A549 (cell line): ENCODE measurements around the gene ZNF212.

Source experiments
- CTCF ChIP-seq: fragments of >200 bp; sonication (Bioruptor Twin); formaldehyde crosslinking; IDR thresholded peaks from 3 replicates; pipeline ENCODE4 v1.5.1; 2016
- EP300 ChIP-seq, 2 experiments: fragments of >200 bp; sonication (Bioruptor Twin); formaldehyde crosslinking; IDR thresholded peaks; 2 replicates in 1 of 2; 3 replicates in 1 of 2; pipeline ENCODE4 v1.6.1; 2016 to 2017
- JUN ChIP-seq, 2 experiments: fragments of >200 bp; sonication (Bioruptor Twin); formaldehyde crosslinking; IDR thresholded peaks; 2 replicates in 1 of 2; 3 replicates in 1 of 2; pipeline ENCODE4 v1.6.1; 2016 to 2017
- MAX ChIP-seq: IDR thresholded peaks from 2 replicates; pipeline ENCODE4 v1.6.1; 2012
- MAZ ChIP-seq: fragments of 150-350 bp; IDR thresholded peaks from 2 replicates; pipeline ENCODE4 v1.6.1; 2014; ENCODE audit warnings: antibody characterized with exemption, low read depth, low read length, borderline replicate concordance
- MYC ChIP-seq: IDR thresholded peaks from 2 replicates; pipeline ENCODE4 v1.6.1; 2012; ENCODE audit warnings: mild to moderate bottlenecking, inconsistent platforms, low read length, improper control_type of control experiment, borderline replicate concordance
- RAD21 ChIP-seq, 2 experiments: fragments of >200 bp in 1 of 2; sonication (Bioruptor Twin) in 1 of 2; formaldehyde crosslinking in 1 of 2; IDR thresholded peaks in 1 of 2; conservative IDR thresholded peaks in 1 of 2; 2 replicates in 1 of 2; 3 replicates in 1 of 2; pipeline ENCODE4 v1.6.1; 2012 to 2018; ENCODE audit warnings: inconsistent platforms in 1 of 2
- REST ChIP-seq: fragments of 200-600 bp; sonication (generic); IDR thresholded peaks from 2 replicates; pipeline ENCODE4 v1.6.1; 2016; ENCODE audit warnings: antibody characterized with exemption, mild to moderate bottlenecking, moderate library complexity
- USF2 ChIP-seq: fragments of 450-650 bp; IDR thresholded peaks from 2 replicates; pipeline ENCODE4 v1.6.1; 2014; ENCODE audit warnings: antibody characterized with exemption

GRCh38 chr7:149216402-149216801 is 23.0 kb upstream of the ZNF212 start:
- no peak for TF ChIP-seq CTCF
- TF ChIP-seq RAD21 (conservative IDR thresholded peaks at IDR 0.05 in 1 of 2, IDR thresholded peaks at IDR 0.05 in 1 of 2) = no peak
- no peak for TF ChIP-seq MAX
- no peak for TF ChIP-seq REST
- TF ChIP-seq MAZ = no peak
- no peak for TF ChIP-seq EP300 (IDR thresholded peaks at IDR 0.05)
- no peak for TF ChIP-seq USF2
- TF ChIP-seq MYC = no peak
- no peak for TF ChIP-seq JUN (IDR thresholded peaks at IDR 0.05)
